HT-29 (cell line): Measurements from ENCODE around the gene COX18. TPM values are rescaled to one million over a fixed set of nuclear protein-coding genes. Genes with fewer than 3 reads are reported as not detected.

ENCODE experiments used
- DNase-seq: peaks from one replicate; pipeline ENCODE4 v3.0.0-alpha.2; 2015; ENCODE audit warnings: low spot score
- total RNA-seq: library from RNA; depleted of rRNA; stranded (reverse); fragments of >200 nt; shearing (Covaris generic); gene quantifications from 2 replicates; pipeline ENCODE4 v1.2.3, GENCODE V29; 2014; rRNA removed

The COX18 gene
- 19.1 and 33.7 TPM in 2 replicates for total RNA-seq

GRCh38 chr4:73069338-73070073, at the start of gene COX18:
Gene COX18 (minus strand): TSS chr4:73069716. CDS start chr4:73069649, 67 bp downstream.
- peak; percentile 99 for DNase-seq

GRCh38 chr4:73109493-73109892, 40.0 kb upstream of the COX18 start:
- DNase-seq = no peak

GRCh38 chr4:73104695-73105094, 35.2 kb upstream of the COX18 start:
- DNase-seq = no peak

GRCh38 chr4:73103799-73104503, 34.4 kb upstream of the COX18 start:
- peak; percentile 37 for DNase-seq

- DNase-seq = no peak
These were observed 29.6 kb upstream of the COX18 start for GRCh38 chr4:73099143-73099542.

GRCh38 chr4:73098713-73099112, 29.2 kb upstream of the COX18 start:
- no peak for DNase-seq

GRCh38 chr4:73098016-73098415, 28.5 kb upstream of the COX18 start:
- DNase-seq = no peak

GRCh38 chr4:73092868-73093267, 23.4 kb upstream of the COX18 start:
- DNase-seq = no peak

GRCh38 chr4:73090738-73091137, 21.2 kb upstream of the COX18 start:
- no peak for DNase-seq

- no peak for DNase-seq
These were observed 18.4 kb upstream of the COX18 start for GRCh38 chr4:73087871-73088270.

- no peak for DNase-seq
These were observed 16.8 kb upstream of the COX18 start for GRCh38 chr4:73086095-73086868.

- no peak for DNase-seq
These were observed 11.3 kb upstream of the COX18 start for GRCh38 chr4:73080789-73081188.

GRCh38 chr4:73075832-73076231, 6.3 kb upstream of the COX18 start:
- no peak for DNase-seq

- no peak for DNase-seq
These were observed 516 bp upstream of the COX18 start for GRCh38 chr4:73070074-73070390.

GRCh38 chr4:73068491-73069337, 802 bp downstream of the COX18 start:
- peak; percentile 78 for DNase-seq

GRCh38 chr4:73067971-73068394, 1.5 kb downstream of the COX18 start:
- DNase-seq = no peak

GRCh38 chr4:73066928-73067327, 2.6 kb downstream of the COX18 start:
- DNase-seq = no peak

GRCh38 chr4:73066445-73066844, 3.1 kb downstream of the COX18 start:
- DNase-seq = no peak

GRCh38 chr4:73064536-73064935, 5.0 kb downstream of the COX18 start:
- DNase-seq = no peak

GRCh38 chr4:73055241-73055897, 14.1 kb downstream of the COX18 start:
- no peak for DNase-seq

GRCh38 chr4:73053974-73054480, 15.5 kb downstream of the COX18 start:
- DNase-seq = no peak
